GM23248 (cell line): ENCODE measurements around the gene TMEM108.

Source experiments
- EZH2 ChIP-seq: fragments of 200-600 bp; sonication (generic); IDR thresholded peaks from 2 replicates; pipeline ENCODE4 v1.6.1; 2018; ENCODE audit warnings: antibody characterized with exemption, mild to moderate bottlenecking; ENCODE audit not compliant: insufficient read depth, poor library complexity, severe bottlenecking
- EZH2phosphoT487 ChIP-seq: fragments of 200-600 bp; sonication (generic); IDR thresholded peaks from 2 replicates; pipeline ENCODE4 v1.6.1; 2018; ENCODE audit warnings: antibody characterized with exemption, moderate library complexity, mild to moderate bottlenecking, low read depth; ENCODE audit not compliant: insufficient read depth

DNA sequence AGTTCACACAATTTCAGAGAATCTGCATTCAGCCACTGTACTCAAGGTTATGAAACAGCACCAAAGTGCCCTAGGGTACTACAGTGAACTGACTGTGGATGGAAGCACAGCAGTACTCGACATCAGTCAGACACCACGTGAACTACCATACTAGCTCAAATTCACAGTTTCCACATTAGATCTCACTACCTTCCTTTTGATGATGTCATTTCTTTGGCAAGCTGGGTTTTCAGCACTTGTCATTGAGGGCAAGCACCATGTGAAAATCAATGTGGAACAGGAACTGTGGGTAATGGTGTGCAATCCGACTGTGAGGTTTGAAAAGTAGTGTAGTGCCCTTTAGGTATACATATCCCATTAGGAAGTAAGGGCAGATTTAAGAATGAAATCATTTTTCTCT lies 251.1 kb downstream of the TMEM108 start:
- TF ChIP-seq EZH2 = no peak
- TF ChIP-seq EZH2phosphoT487 = no peak
